ENCODE data around the gene MMP20.
"Not testable (repeated sequence)": the region's sequence is repeated elsewhere in the genome, so short reads cannot be mapped to it uniquely, and the experiment has no call there.

The MMP20 gene, protein sequence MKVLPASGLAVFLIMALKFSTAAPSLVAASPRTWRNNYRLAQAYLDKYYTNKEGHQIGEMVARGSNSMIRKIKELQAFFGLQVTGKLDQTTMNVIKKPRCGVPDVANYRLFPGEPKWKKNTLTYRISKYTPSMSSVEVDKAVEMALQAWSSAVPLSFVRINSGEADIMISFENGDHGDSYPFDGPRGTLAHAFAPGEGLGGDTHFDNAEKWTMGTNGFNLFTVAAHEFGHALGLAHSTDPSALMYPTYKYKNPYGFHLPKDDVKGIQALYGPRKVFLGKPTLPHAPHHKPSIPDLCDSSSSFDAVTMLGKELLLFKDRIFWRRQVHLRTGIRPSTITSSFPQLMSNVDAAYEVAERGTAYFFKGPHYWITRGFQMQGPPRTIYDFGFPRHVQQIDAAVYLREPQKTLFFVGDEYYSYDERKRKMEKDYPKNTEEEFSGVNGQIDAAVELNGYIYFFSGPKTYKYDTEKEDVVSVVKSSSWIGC

DNA sequence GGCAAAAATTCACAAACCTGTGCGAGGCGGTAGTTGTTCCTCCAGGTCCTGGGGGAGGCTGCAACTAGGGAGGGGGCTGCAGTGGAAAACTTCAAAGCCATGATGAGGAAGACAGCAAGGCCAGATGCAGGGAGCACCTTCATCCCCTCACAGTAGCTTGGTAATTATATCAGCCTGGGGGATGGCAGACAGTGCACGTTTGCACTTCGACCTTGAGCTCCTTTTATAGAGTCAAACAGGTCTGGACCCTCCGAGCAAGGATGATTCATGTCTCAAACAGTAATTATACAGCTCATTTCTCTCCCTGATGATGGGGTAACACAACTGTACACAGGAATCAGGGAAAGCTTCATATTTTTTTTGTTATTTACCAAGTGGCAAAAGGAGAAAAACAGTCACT is at the start of gene MMP20:
Gene MMP20, minus strand, starts transcription at position 156 of the 400 bp plus-strand sequence. Its CDS starts 13 bp downstream, at position 143.
- no peak for DNase-seq

DNA sequence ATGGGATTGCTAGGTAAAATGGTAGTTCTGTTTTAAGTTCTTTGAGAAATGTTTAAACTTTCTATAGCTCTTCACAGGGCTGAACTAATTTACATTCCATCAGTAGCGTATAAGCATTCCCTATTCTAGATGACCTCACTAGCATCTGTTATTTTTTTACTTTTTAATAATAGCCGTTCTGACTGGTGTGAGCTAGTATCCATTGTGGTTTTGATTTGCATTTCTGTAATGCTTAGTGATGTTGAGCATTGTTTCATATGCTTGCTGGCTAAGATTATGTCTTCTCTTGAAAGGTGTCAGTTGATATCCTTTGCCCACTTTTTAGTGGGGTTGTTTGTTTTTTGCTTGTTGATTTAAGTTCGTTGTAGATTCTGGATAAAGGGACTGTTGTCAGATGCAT is 44.5 kb upstream of the MMP20 start:
- DNase-seq: no peak

DNA sequence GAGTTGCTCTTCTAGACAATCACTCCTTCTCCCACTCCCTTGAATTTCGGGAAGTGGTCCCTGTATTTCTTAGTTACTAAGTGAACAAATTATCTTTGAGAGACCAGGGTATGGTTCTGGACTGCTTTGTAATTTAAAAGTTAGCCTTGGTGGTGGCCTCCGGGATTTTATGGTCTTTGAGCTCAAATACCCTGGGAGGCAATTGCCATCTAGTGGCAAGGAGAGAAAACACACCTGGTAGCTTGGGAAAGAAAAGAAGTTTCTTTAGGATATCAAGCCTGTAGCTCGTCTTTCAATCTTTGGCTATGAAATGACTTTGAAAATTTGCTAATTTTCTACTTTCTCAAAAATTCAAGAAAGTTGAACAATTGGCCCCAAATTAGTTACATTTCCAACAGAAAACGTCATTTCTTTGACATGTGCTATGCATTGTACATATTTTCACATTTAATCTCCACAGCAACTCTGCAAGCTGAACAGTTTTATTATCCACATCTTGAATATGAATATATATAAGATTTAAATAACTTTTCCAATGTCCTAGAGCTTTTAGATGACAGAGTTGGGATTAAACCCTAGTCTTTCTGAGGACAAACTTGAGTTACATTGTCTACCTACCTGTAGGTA is 41.3 kb upstream of the MMP20 start:
- DNase-seq: no peak

GRCh38 chr11:102664001-102664752 is 39.0 kb upstream of the MMP20 start:
- no peak for DNase-seq

GRCh38 chr11:102662607-102663006 is 37.5 kb upstream of the MMP20 start:
- DNase-seq: no peak

- no peak for DNase-seq
Observed at GRCh38 chr11:102661040-102661439, 35.9 kb upstream of the MMP20 start.

GRCh38 chr11:102656528-102656927 is 31.4 kb upstream of the MMP20 start:
- DNase-seq: no peak

DNA sequence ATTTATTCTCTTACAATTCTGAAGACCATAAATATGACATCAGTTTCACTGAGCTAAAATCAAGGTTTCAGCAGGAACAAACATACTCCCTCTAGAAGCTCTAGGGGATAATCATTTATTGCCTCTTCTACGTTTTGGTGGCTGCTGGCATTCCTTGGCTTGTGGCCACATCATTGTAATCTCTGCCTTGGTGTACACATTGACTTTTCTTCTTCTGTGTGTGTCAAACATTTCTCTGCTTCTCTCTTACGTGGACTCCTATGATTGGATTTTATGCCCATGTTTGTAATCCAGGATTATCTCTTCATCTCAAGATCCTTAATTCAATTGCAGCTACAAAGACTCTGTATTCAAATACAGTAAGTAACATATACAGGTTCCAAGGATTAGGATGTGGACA is 30.4 kb upstream of the MMP20 start:
- no peak for DNase-seq

- DNase-seq: no peak
Observed at GRCh38 chr11:102654761-102655160, 29.6 kb upstream of the MMP20 start.

GRCh38 chr11:102653744-102654291 is 28.7 kb upstream of the MMP20 start:
- no peak for DNase-seq

DNA sequence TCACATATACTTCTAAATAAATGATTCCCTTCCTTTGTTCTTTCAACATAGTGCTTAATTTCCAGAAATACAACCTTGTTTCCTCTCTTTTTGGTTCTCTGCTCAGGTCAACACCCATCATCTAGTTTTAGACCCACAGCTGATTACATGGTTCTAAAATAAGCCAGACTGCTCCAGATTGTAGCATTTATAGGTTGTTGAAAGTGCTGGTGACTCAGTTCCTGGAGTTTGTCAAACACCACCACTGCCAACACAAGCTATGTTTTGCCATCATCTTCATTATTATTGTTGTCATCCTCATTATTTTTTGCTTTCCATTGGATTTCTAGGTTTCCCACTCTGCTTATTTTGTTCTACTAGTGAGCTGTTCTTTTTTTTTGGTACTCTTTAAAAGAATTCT is 22.3 kb upstream of the MMP20 start:
- DNase-seq: no peak

DNA sequence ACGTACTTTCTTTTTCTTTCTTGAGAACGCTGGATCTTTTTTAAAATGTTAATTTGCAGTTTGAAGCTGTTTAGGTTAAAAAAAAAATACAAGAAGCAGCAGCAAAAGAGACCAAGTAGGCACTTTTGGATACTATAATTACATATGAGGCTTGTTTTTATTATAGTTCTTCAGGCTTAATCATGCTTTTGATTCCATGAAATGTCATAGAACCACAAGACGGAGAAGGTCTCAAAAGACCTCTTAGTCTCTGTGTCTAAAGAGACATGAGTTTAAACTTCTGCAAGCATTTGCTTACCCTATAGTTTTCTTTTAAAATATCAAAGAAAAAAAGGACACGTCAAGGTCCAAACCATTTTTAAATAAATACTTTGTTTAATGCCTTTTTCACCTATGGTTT is 18.8 kb upstream of the MMP20 start:
- no peak for DNase-seq

DNA sequence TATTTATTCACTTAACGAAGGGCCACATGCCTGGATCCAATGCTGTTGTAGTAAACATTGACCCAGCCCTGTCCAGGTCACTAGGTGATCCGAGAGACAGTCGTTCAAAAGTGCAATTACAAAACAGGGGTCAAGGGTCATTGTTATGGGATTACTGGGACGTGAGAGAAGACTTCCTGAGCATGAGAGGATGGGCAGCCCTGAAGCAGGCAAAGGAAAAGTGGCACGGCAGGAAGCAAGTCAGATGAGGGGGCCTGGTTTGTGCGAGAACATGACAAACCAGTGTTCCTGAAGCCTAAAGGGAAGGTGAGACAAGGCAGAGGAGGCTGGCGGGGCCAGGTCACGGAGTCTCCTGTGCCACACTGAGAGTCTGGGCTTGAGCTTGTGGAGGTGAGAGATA is 15.8 kb upstream of the MMP20 start:
- DNase-seq: no peak

GRCh38 chr11:102639656-102640055 is 14.5 kb upstream of the MMP20 start:
- no peak for DNase-seq

DNA sequence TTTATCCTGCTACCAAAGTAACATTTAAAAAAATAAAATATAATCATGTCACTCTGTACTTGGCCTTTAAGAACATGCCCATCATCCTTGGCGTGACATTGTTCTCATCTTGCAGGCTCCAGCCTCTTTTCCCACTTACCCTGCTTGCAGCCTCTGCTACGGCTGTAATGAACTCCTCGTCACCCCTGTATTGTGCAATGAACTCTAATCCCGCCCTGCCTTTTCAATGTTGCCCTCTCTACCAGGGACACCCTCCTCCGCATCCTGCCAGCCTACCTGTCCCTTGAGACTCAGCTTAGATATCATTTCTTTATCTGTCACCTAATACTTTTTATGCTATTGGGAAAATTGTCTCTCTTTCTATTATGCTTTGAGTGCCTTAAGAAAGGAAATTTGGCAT is 12.6 kb upstream of the MMP20 start:
- DNase-seq: no peak

GRCh38 chr11:102633385-102634026 is 8.4 kb upstream of the MMP20 start:
- DNase-seq: no peak

DNA sequence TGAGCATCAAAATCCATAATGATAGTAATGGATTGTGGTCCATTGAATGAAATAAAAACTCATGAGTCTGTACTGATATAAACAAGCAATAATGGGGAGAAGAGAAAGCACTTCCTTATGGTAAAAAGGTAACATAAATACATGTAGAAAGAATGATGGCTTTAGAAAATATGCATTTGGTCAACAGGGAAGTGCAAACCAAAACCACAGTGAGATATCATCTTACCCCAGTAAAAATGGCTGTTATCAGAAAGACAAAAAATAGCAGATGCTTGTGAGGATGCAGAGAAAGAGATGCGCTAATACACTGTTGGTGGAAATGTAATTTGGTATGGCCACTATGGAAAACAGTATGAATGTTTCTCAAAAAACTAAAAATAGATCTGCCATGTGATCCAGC is 6.9 kb upstream of the MMP20 start:
- DNase-seq: no peak

- no peak for DNase-seq
Observed at GRCh38 chr11:102630598-102631448, 5.7 kb upstream of the MMP20 start.

DNA sequence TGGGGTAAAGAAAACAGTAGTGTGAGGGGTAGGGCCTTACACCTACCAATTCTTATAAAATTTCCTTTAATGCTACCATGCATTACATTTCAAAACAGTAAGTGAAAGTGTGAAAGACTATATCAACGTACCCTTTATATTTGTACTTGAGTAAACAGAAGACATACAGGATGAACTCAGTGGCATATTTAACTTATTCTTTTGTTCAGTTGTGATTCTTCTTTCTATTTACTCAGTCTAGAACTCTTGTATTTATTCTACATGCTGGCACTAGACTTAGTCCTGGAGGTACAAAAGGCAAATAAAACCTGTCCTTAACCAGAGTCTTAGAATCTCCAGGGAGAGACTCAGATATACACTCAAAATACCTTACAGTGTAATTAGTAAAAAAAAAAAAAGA is 4.8 kb upstream of the MMP20 start:
- not testable (repeated sequence) for DNase-seq

- DNase-seq: no peak
Observed at GRCh38 chr11:102626676-102627075, 1.5 kb upstream of the MMP20 start.

GRCh38 chr11:102623998-102624397 is 1.1 kb downstream of the MMP20 start:
- DNase-seq: no peak

DNA sequence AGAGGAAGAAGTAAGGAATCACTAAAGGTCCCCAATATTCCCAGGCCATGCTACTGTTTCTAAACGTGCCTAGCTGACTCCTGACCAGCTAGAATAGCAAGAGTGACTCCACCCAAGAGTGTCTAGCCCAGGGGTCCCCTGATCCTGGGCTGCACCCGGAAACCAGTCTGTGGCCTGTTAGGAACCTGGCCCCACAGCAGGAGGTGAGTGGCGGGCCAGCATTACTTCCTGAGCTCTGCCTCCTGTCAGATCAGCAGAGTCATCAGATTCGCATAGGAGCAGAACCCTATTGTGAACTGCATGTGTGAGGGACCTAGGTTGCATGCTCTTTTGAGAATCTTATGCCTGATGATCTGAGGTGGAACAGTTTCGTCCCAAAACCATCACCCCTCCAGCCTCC is 2.0 kb downstream of the MMP20 start:
- no peak for DNase-seq
